CD14-positive monocyte (primary cell): ENCODE measurements around the gene LAMA3. TPM values are rescaled to one million over a fixed set of nuclear protein-coding genes. Genes with fewer than 3 reads are reported as not detected.

Experiments used
- DNase-seq, 3 donors: peaks; one replicate each; pipeline ENCODE4 v3.0.0-alpha.2; 2011 to 2022
- H2AFZ ChIP-seq: 2 replicates; pipeline ENCODE4 v1.6.0; 2012; ENCODE audit warnings: mild to moderate bottlenecking, low read depth, low read length, inconsistent platforms; ENCODE audit not compliant: insufficient read depth, poor library complexity, severe bottlenecking
- H3K27ac ChIP-seq, 2 donors: 1 replicate in 1 of 2; 2 replicates in 1 of 2; pipeline ENCODE4 v1.5.1; 2012 to 2013; ENCODE audit warnings: low read length in 2 of 2, control low read depth in 1 of 2, inconsistent platforms in 1 of 2, low read depth in 1 of 2, mild to moderate bottlenecking in 1 of 2
- H3K27me3 ChIP-seq, 2 donors: one replicate each; pipeline versions ENCODE4 v1.6.0 to v1.6.1; 2011 to 2013; ENCODE audit warnings: low read length in 2 of 2; ENCODE audit not compliant: control insufficient read depth in 2 of 2, insufficient read depth in 2 of 2
- H3K36me3 ChIP-seq, 2 donors: replicated peaks in 1 of 2; 1 replicate in 1 of 2; 2 replicates in 1 of 2; pipeline versions ENCODE4 v1.5.1 to v1.6.1; 2012 to 2013; ENCODE audit warnings: low read length in 2 of 2, control low read depth in 1 of 2, inconsistent platforms in 1 of 2, mild to moderate bottlenecking in 1 of 2; ENCODE audit not compliant: insufficient read depth in 2 of 2, control insufficient read depth in 1 of 2
- H3K4me1 ChIP-seq, 2 donors: 1 replicate in 1 of 2; 2 replicates in 1 of 2; pipeline versions ENCODE4 v1.5.1 to v1.6.1; 2012 to 2013; ENCODE audit warnings: low read length in 2 of 2, control low read depth in 1 of 2, inconsistent platforms in 1 of 2, mild to moderate bottlenecking in 1 of 2, moderate library complexity in 1 of 2; ENCODE audit not compliant: insufficient read depth in 2 of 2, control insufficient read depth in 1 of 2
- H3K4me2 ChIP-seq: replicated peaks from 2 replicates; pipeline ENCODE3; 2012; ENCODE audit warnings: low read length, moderate library complexity, mild to moderate bottlenecking; ENCODE audit not compliant: poor library complexity, severe bottlenecking; ENCODE audit errors: extremely low read depth
- H3K4me3 ChIP-seq, 3 experiments: fragments of 200-600 bp in 1 of 3; sonication (generic) in 1 of 3; replicated peaks in 1 of 3; 1 replicate in 2 of 3; 2 replicates in 1 of 3; pipeline ENCODE4 v1.5.1; 2011 to 2013; ENCODE audit warnings: low read length in 3 of 3, mild to moderate bottlenecking in 3 of 3, control low read depth in 2 of 3, low read depth in 2 of 3, inconsistent platforms in 1 of 3, moderate library complexity in 1 of 3
- H3K79me2 ChIP-seq: 2 replicates; pipeline ENCODE4 v1.6.0; 2012; ENCODE audit warnings: mild to moderate bottlenecking, control low read depth, inconsistent platforms, low read length, moderate library complexity; ENCODE audit not compliant: insufficient read depth
- H3K9ac ChIP-seq: 2 replicates; pipeline ENCODE4 v1.6.0; 2017; ENCODE audit warnings: low read length, mild to moderate bottlenecking; ENCODE audit not compliant: insufficient read depth, poor library complexity, severe bottlenecking
- H3K9me3 ChIP-seq, 2 donors: replicated peaks in 1 of 2; 1 replicate in 1 of 2; 2 replicates in 1 of 2; pipeline versions ENCODE4 v1.5.1 to v1.6.1; 2012 to 2013; ENCODE audit warnings: low read length in 2 of 2, control low read depth in 1 of 2; ENCODE audit not compliant: control insufficient read depth in 1 of 2, insufficient read depth in 1 of 2
- H4K20me1 ChIP-seq: 2 replicates; pipeline ENCODE4 v1.6.0; 2012; ENCODE audit warnings: mild to moderate bottlenecking, low read length, control low read depth, moderate library complexity; ENCODE audit not compliant: insufficient read depth
- H3K27ac Mint-ChIP-seq, 7 donors: one replicate each; pipeline ENCODE4 v1.8.0; 2020; ENCODE audit warnings: mild to moderate bottlenecking in 7 of 7, mixed read lengths in 7 of 7, moderate library complexity in 6 of 7, inconsistent platforms in 2 of 7
- H3K27me3 Mint-ChIP-seq, 3 donors: one replicate each; pipeline ENCODE4 v1.8.0; 2021 to 2022; ENCODE audit warnings: low read depth in 3 of 3, mild to moderate bottlenecking in 3 of 3, mixed read lengths in 3 of 3, moderate library complexity in 3 of 3, inconsistent platforms in 1 of 3
- H3K36me3 Mint-ChIP-seq, 2 donors: one replicate each; pipeline ENCODE4 v1.8.0; 2020; ENCODE audit warnings: mixed read lengths in 2 of 2, inconsistent platforms in 1 of 2, mild to moderate bottlenecking in 1 of 2
- H3K4me1 Mint-ChIP-seq: one replicate; pipeline ENCODE4 v1.8.0; 2020; ENCODE audit warnings: mild to moderate bottlenecking, mixed read lengths
- H3K4me3 Mint-ChIP-seq, 2 donors: one replicate each; pipeline ENCODE4 v1.8.0; 2020; ENCODE audit warnings: mild to moderate bottlenecking in 2 of 2, mixed read lengths in 2 of 2, moderate library complexity in 1 of 2
- H3K9me3 Mint-ChIP-seq, 7 donors: one replicate each; pipeline ENCODE4 v1.8.0; 2020 to 2022; ENCODE audit warnings: mixed read lengths in 7 of 7, mild to moderate bottlenecking in 6 of 7, moderate library complexity in 6 of 7, inconsistent platforms in 2 of 7
- CTCF ChIP-seq: fragments of 200-600 bp; IDR thresholded peaks from one replicate; pipeline ENCODE4 v1.8.0; 2022; ENCODE audit warnings: antibody characterized with exemption, mild to moderate bottlenecking
- WGBS: methylation state at CpG from one replicate; pipeline ENCODE4 v1.1.5; 2013; ENCODE audit warnings: missing lambda C conversion rate; ENCODE audit not compliant: insufficient coverage; 5-methylcytosine and 5-hydroxymethylcytosine counted together
- intact Hi-C, 2 donors: fragments of 100-400 bp; cut with micrococcal nuclease; formaldehyde crosslinking; loops; one replicate each; pipeline versions ENCODE4 v1.15.0 to v1.15.1; 2023
- polyA plus RNA-seq, 3 donors: library from polyadenylated mRNA; depleted of rRNA in 1 of 3; unstranded in 2 of 3; stranded (reverse) in 1 of 3; fragments of 300-500 nt in 2 of 3; fragments of >200 nt in 1 of 3; fragmentation: Illumina TruSeq in 2 of 3; gene quantifications; 1 replicate in 2 of 3; 2 replicates in 1 of 3; pipeline ENCODE4 v1.2.3, GENCODE V29; 2012 to 2021

The LAMA3 gene
- polyA plus RNA-seq, 3 donors = not detected

GRCh38 chr18:23701544-23702064 lies 12.4 kb downstream of the LAMA3 start:
- Histone ChIP-seq H3K36me3 (no peaks in the 10 kb centered on the region), H3K9ac (no peak overlapping the region), H4K20me1 (no peaks in the 10 kb centered on the region), H3K9me3 (no peaks in the 10 kb centered on the region), H3K4me2 (no peak overlapping the region), H3K27ac (no peak overlapping the region), H3K4me1 (no peaks in the 10 kb centered on the region), H2AFZ (no peak overlapping the region), H3K27me3 (no peaks in the 10 kb centered on the region), H3K79me2 (no peaks in the 10 kb centered on the region), H3K4me3 (no peak overlapping the region)
- intact Hi-C loops = no loop called here
- DNase-seq = no peak
- 94% methylated on average over 8 of the region's 8 CpGs for WGBS
- Mint-ChIP-seq H3K27ac (no peak overlapping the region), H3K27me3 (peaks cover 8 to 10% (median 8%) of the 10 kb centered on the region in 3 donors), H3K36me3 (no peaks in the 10 kb centered on the region), H3K4me1 (peaks cover 4% of the 10 kb centered on the region), H3K4me3 (no peak overlapping the region), H3K9me3 (peaks cover 0 to 2% (median under 1%) of the 10 kb centered on the region in 7 donors)
- TF ChIP-seq CTCF = no peak

- no peaks in the 10 kb centered on the region for H3K36me3 ChIP-seq
- TF ChIP-seq CTCF = no peak
- Mint-ChIP-seq H3K27me3 (peaks cover 10 to 12% (median 10%) of the 10 kb centered on the region in 3 donors), H3K27ac (no peak overlapping the region), H3K4me1 (peaks cover 4% of the 10 kb centered on the region), H3K9me3 (peaks cover 0 to 10% (median 4%) of the 10 kb centered on the region in 7 donors), H3K36me3 (no peaks in the 10 kb centered on the region), H3K4me3 (no peak overlapping the region)
- H4K20me1 ChIP-seq = no peaks in the 10 kb centered on the region
- no peak overlapping the region for H3K27ac ChIP-seq
- H3K79me2 ChIP-seq = no peaks in the 10 kb centered on the region
- H3K9ac ChIP-seq = no peak overlapping the region
- H3K9me3 ChIP-seq = peaks cover 0 to 3% of the 10 kb centered on the region in 2 donors
- no peak for DNase-seq
- 100% methylated on average over 1 of the region's 4 CpGs for WGBS
- H3K27me3 ChIP-seq = no peaks in the 10 kb centered on the region
- H3K4me3 ChIP-seq = no peak overlapping the region
- H3K4me1 ChIP-seq = no peaks in the 10 kb centered on the region
- no peak overlapping the region for H3K4me2 ChIP-seq
- intact Hi-C loops = no loop called here
- H2AFZ ChIP-seq = no peak overlapping the region
Observed at GRCh38 chr18:23702606-23703005, 13.4 kb downstream of the LAMA3 start.
